Measurements from ENCODE around the gene RYR2. TPM values are rescaled to one million over a fixed set of nuclear protein-coding genes. Genes with fewer than 3 reads are reported as not detected.

RYR2 gene
- total RNA-seq, 3 donors from 2014 or later, result 0.16 to 0.59 (median 0.33) TPM

DNA sequence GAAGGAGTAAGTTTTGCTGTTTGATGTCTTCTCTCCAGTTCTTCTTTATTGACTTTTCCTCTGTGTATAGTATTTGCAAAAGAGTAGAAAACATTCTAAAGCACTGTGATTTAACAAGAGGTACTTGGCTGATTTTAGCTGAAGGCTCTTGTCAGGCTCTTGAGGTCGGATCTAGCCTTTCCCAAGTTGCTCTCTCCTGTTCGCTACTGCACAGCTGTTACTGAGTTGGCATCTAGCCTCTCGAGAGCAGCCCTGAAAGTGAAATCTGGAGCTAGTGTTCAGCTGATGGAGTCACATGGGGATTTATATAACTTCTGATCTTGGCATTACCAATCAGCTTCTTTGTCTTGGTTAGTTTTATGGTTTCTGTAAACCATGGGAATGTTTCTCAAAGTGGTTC is 193.1 kb downstream of the RYR2 start:
- no peak for DNase-seq (ENCODE audit: low spot score in 2 of 2)
- H3K4me1 ChIP-seq, result no peaks in the 10 kb centered on the region
- intact Hi-C loops (cut with DNase I; ENCODE audit: low total_unique reads), result no loop called here
- TF ChIP-seq CTCF (IDR thresholded peaks at IDR 0.05), result no peak
- TF ChIP-seq POLR2A (IDR thresholded peaks at IDR 0.05), result no peak
- no peak for TF ChIP-seq POLR2AphosphoS5 (IDR thresholded peaks at IDR 0.05)
- no peak overlapping the region for H3K27ac ChIP-seq
- no peaks in the 10 kb centered on the region for H3K9me3 ChIP-seq
- no peak overlapping the region for H3K4me3 ChIP-seq
- H3K36me3 ChIP-seq, result no peaks in the 10 kb centered on the region
- H3K27me3 ChIP-seq, result no peaks in the 10 kb centered on the region

- no peak for TF ChIP-seq POLR2AphosphoS5 (IDR thresholded peaks at IDR 0.05)
- TF ChIP-seq POLR2A (IDR thresholded peaks at IDR 0.05), result no peak
- TF ChIP-seq CTCF (IDR thresholded peaks at IDR 0.05), result no peak
- H3K4me1 ChIP-seq, result no peaks in the 10 kb centered on the region
- H3K9me3 ChIP-seq, result no peaks in the 10 kb centered on the region
- intact Hi-C loops (cut with DNase I; ENCODE audit: low total_unique reads), result no loop called here
- no peak for DNase-seq (ENCODE audit: low spot score in 2 of 2)
- no peaks in the 10 kb centered on the region for H3K27me3 ChIP-seq
- no peak overlapping the region for H3K4me3 ChIP-seq
- H3K36me3 ChIP-seq, result no peaks in the 10 kb centered on the region
- no peak overlapping the region for H3K27ac ChIP-seq
Observed at GRCh38 chr1:237237721-237238120, 195.7 kb downstream of the RYR2 start.

DNA sequence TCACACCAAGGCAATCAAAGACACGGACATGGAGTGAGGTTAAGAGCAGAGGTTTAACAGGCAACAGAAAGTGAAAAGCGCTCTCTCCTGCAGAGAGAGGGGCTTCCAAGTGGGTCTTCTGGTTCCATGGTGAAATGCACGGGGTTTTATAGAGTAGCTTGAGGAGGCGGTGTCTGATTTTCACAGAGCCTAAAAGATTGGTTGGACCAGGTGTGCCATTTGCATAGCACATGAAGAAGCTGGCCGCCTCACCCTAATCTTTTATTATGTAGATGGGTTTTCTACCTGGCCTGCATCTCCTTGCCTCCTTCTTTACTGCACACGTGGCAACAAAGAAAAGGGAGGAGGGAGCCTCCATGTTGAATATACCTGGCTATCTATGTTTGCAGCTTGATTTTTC is 197.3 kb downstream of the RYR2 start:
- H3K4me1 ChIP-seq, result no peaks in the 10 kb centered on the region
- H3K9me3 ChIP-seq, result no peaks in the 10 kb centered on the region
- H3K36me3 ChIP-seq, result no peaks in the 10 kb centered on the region
- intact Hi-C loops (cut with DNase I; ENCODE audit: low total_unique reads), result no loop called here
- no peaks in the 10 kb centered on the region for H3K27me3 ChIP-seq
- H3K4me3 ChIP-seq, result no peak overlapping the region
- no peak overlapping the region for H3K27ac ChIP-seq
- TF ChIP-seq CTCF (IDR thresholded peaks at IDR 0.05), result no peak
- no peak for TF ChIP-seq POLR2A (IDR thresholded peaks at IDR 0.05)
- TF ChIP-seq POLR2AphosphoS5 (IDR thresholded peaks at IDR 0.05), result no peak
- no peak for DNase-seq (ENCODE audit: low spot score in 2 of 2)

DNA sequence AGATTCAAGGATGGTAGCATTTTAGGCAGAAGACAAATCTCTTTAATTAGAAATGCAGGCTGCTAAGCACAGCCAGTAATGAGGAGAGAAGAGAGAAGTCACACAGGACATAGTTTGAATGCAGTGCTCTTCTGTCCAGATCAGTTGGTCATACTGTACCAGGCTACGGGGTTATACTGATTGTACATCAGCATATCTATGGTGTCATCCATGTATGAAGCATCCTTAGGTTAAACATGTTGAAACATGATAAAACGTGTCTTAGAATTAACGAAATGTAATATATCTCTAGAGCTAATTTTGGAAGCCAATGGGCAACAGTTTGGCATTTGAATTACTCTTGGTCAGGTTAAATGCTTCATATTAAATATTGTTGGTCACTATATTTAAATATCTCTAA is 199.1 kb downstream of the RYR2 start:
- Histone ChIP-seq H3K9me3 (no peaks in the 10 kb centered on the region), H3K27me3 (no peaks in the 10 kb centered on the region), H3K27ac (no peak overlapping the region), H3K4me1 (no peaks in the 10 kb centered on the region), H3K36me3 (no peaks in the 10 kb centered on the region), H3K4me3 (no peak overlapping the region)
- no peak for DNase-seq (ENCODE audit: low spot score in 2 of 2)
- intact Hi-C loops (cut with DNase I; ENCODE audit: low total_unique reads), result no loop called here
- no peak for TF ChIP-seq POLR2AphosphoS5 (IDR thresholded peaks at IDR 0.05)
- TF ChIP-seq CTCF (IDR thresholded peaks at IDR 0.05), result no peak
- TF ChIP-seq POLR2A (IDR thresholded peaks at IDR 0.05), result no peak

DNA sequence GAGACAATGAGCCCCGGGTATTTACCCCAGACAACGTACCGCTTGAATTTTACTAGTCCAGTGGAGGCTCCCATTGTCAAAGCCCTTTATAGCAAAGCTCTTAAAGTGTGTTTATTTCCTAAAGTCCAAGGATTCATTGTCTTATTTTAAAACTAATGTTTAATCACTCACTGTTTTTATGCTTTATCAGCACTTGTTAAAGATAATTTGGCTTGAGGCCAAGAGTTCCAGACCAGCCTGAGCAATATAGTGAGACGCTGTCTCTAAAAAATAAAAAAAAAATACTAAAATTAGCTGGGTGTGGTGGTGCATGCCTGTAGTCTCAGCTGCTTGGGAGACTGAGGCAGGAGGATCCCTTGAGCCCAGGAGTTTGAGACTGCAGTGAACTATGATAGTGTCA is 202.8 kb downstream of the RYR2 start:
- no peak for TF ChIP-seq POLR2A (IDR thresholded peaks at IDR 0.05)
- no peak for TF ChIP-seq CTCF (IDR thresholded peaks at IDR 0.05)
- TF ChIP-seq POLR2AphosphoS5 (IDR thresholded peaks at IDR 0.05), result no peak
- H3K4me3 ChIP-seq, result no peak overlapping the region
- H3K36me3 ChIP-seq, result no peaks in the 10 kb centered on the region
- no peak overlapping the region for H3K27ac ChIP-seq
- no peaks in the 10 kb centered on the region for H3K27me3 ChIP-seq
- no peak for DNase-seq (ENCODE audit: low spot score in 2 of 2)
- intact Hi-C loops (cut with DNase I; ENCODE audit: low total_unique reads), result no loop called here
- no peaks in the 10 kb centered on the region for H3K9me3 ChIP-seq
- no peaks in the 10 kb centered on the region for H3K4me1 ChIP-seq

Measured in breast epithelium (tissue), 4 donors.